ENCODE measurements around the gene TECPR1.

The TECPR1 gene

GRCh38 chr7:98213888-98214810 is 37.9 kb downstream of the TECPR1 start:
- H3K36me3 ChIP-seq (ENCODE audit: control insufficient read depth, insufficient read depth, low read length): no peaks in the 10 kb centered on the region
- H3K56ac ChIP-seq (ENCODE audit: low read length): no peak overlapping the region
- no peak overlapping the region for H3K4me3 ChIP-seq (ENCODE audit: low read length)
- H3K79me1 ChIP-seq (ENCODE audit: low read length): no peaks in the 10 kb centered on the region
- no peak for DNase-seq
- H3K79me2 ChIP-seq (ENCODE audit: control insufficient read depth, insufficient read depth, low read length): no peaks in the 10 kb centered on the region
- H2AK5ac ChIP-seq (ENCODE audit: low read length): no peak overlapping the region
- H3K4me1 ChIP-seq (ENCODE audit: control insufficient read depth, low read depth, low read length): no peaks in the 10 kb centered on the region
- no peak overlapping the region for H3K4me2 ChIP-seq (ENCODE audit: low read length)
- H2BK120ac ChIP-seq (ENCODE audit: low read depth, low read length): no peak overlapping the region
- no peak overlapping the region for H4K5ac ChIP-seq (ENCODE audit: low read length)
- no CpG with 5 or more reads among the region's 25 CpGs for WGBS (ENCODE audit: extremely low coverage, insufficient coverage, low lambda C conversion rate)
- H3K23ac ChIP-seq (ENCODE audit: low read length): no peak overlapping the region
- H3K9ac ChIP-seq (ENCODE audit: low read length): no peak overlapping the region
- no peak overlapping the region for H3K27ac ChIP-seq (ENCODE audit: low read depth, low read length)
- H3K18ac ChIP-seq (ENCODE audit: low read length): no peak overlapping the region
- H4K8ac ChIP-seq (ENCODE audit: low read depth, low read length): no peak overlapping the region
- no peaks in the 10 kb centered on the region for H3K27me3 ChIP-seq (ENCODE audit: insufficient read depth, low read length, poor library complexity)
- no peak overlapping the region for H2BK5ac ChIP-seq (ENCODE audit: low read length)
- no peak overlapping the region for H2BK15ac ChIP-seq (replicated peaks; ENCODE audit: low read depth)
- H3K4ac ChIP-seq (ENCODE audit: low read depth, low read length): no peak overlapping the region

- H3K18ac ChIP-seq (ENCODE audit: low read length): no peak overlapping the region
- no peak overlapping the region for H3K9ac ChIP-seq (ENCODE audit: low read length)
- H3K4me2 ChIP-seq (ENCODE audit: low read length): no peak overlapping the region
- no peak overlapping the region for H3K23ac ChIP-seq (ENCODE audit: low read length)
- H4K5ac ChIP-seq (ENCODE audit: low read length): no peak overlapping the region
- no peak overlapping the region for H3K4ac ChIP-seq (ENCODE audit: low read depth, low read length)
- H3K4me1 ChIP-seq (ENCODE audit: control insufficient read depth, low read depth, low read length): no peaks in the 10 kb centered on the region
- no CpG with 5 or more reads among the region's 8 CpGs for WGBS (ENCODE audit: extremely low coverage, insufficient coverage, low lambda C conversion rate)
- H3K36me3 ChIP-seq (ENCODE audit: control insufficient read depth, insufficient read depth, low read length): no peaks in the 10 kb centered on the region
- H2BK5ac ChIP-seq (ENCODE audit: low read length): no peak overlapping the region
- H3K56ac ChIP-seq (ENCODE audit: low read length): no peak overlapping the region
- DNase-seq: no peak
- no peaks in the 10 kb centered on the region for H3K27me3 ChIP-seq (ENCODE audit: insufficient read depth, low read length, poor library complexity)
- no peak overlapping the region for H2AK5ac ChIP-seq (ENCODE audit: low read length)
- H3K79me1 ChIP-seq (ENCODE audit: low read length): no peaks in the 10 kb centered on the region
- H4K8ac ChIP-seq (ENCODE audit: low read depth, low read length): no peak overlapping the region
- H3K27ac ChIP-seq (ENCODE audit: low read depth, low read length): no peak overlapping the region
- no peak overlapping the region for H3K4me3 ChIP-seq (ENCODE audit: low read length)
- no peak overlapping the region for H2BK15ac ChIP-seq (replicated peaks; ENCODE audit: low read depth)
- no peaks in the 10 kb centered on the region for H3K79me2 ChIP-seq (ENCODE audit: control insufficient read depth, insufficient read depth, low read length)
- no peak overlapping the region for H2BK120ac ChIP-seq (ENCODE audit: low read depth, low read length)
Measured at GRCh38 chr7:98213296-98213887, 38.6 kb downstream of the TECPR1 start.

- no CpG with 5 or more reads among the region's 30 CpGs for WGBS (ENCODE audit: extremely low coverage, insufficient coverage, low lambda C conversion rate)
- H2BK15ac ChIP-seq (replicated peaks; ENCODE audit: low read depth): no peak overlapping the region
- no peak overlapping the region for H3K23ac ChIP-seq (ENCODE audit: low read length)
- H3K56ac ChIP-seq (ENCODE audit: low read length): no peak overlapping the region
- H4K5ac ChIP-seq (ENCODE audit: low read length): no peak overlapping the region
- H3K79me2 ChIP-seq (ENCODE audit: control insufficient read depth, insufficient read depth, low read length): no peaks in the 10 kb centered on the region
- H3K4ac ChIP-seq (ENCODE audit: low read depth, low read length): no peak overlapping the region
- no peak overlapping the region for H2BK120ac ChIP-seq (ENCODE audit: low read depth, low read length)
- H3K9ac ChIP-seq (ENCODE audit: low read length): no peak overlapping the region
- no peak for DNase-seq
- H3K27me3 ChIP-seq (ENCODE audit: insufficient read depth, low read length, poor library complexity): no peaks in the 10 kb centered on the region
- no peak overlapping the region for H4K8ac ChIP-seq (ENCODE audit: low read depth, low read length)
- no peaks in the 10 kb centered on the region for H3K79me1 ChIP-seq (ENCODE audit: low read length)
- H3K4me1 ChIP-seq (ENCODE audit: control insufficient read depth, low read depth, low read length): no peaks in the 10 kb centered on the region
- H3K4me2 ChIP-seq (ENCODE audit: low read length): no peak overlapping the region
- no peaks in the 10 kb centered on the region for H3K36me3 ChIP-seq (ENCODE audit: control insufficient read depth, insufficient read depth, low read length)
- H3K27ac ChIP-seq (ENCODE audit: low read depth, low read length): no peak overlapping the region
- no peak overlapping the region for H3K4me3 ChIP-seq (ENCODE audit: low read length)
- no peak overlapping the region for H2AK5ac ChIP-seq (ENCODE audit: low read length)
- no peak overlapping the region for H3K18ac ChIP-seq (ENCODE audit: low read length)
- no peak overlapping the region for H2BK5ac ChIP-seq (ENCODE audit: low read length)
Measured at GRCh38 chr7:98212532-98213041, 39.4 kb downstream of the TECPR1 start.

- H2BK5ac ChIP-seq (ENCODE audit: low read length): no peak overlapping the region
- H3K18ac ChIP-seq (ENCODE audit: low read length): no peak overlapping the region
- H3K23ac ChIP-seq (ENCODE audit: low read length): no peak overlapping the region
- H3K79me2 ChIP-seq (ENCODE audit: control insufficient read depth, insufficient read depth, low read length): no peaks in the 10 kb centered on the region
- WGBS (ENCODE audit: extremely low coverage, insufficient coverage, low lambda C conversion rate): no CpG with 5 or more reads among the region's 49 CpGs
- no peak overlapping the region for H3K4me3 ChIP-seq (ENCODE audit: low read length)
- H3K4ac ChIP-seq (ENCODE audit: low read depth, low read length): no peak overlapping the region
- no peak overlapping the region for H3K9ac ChIP-seq (ENCODE audit: low read length)
- H3K27me3 ChIP-seq (ENCODE audit: insufficient read depth, low read length, poor library complexity): no peaks in the 10 kb centered on the region
- peak; percentile 12 for DNase-seq
- H4K8ac ChIP-seq (ENCODE audit: low read depth, low read length): no peak overlapping the region
- H3K36me3 ChIP-seq (ENCODE audit: control insufficient read depth, insufficient read depth, low read length): no peaks in the 10 kb centered on the region
- H3K4me1 ChIP-seq (ENCODE audit: control insufficient read depth, low read depth, low read length): no peaks in the 10 kb centered on the region
- H3K79me1 ChIP-seq (ENCODE audit: low read length): no peaks in the 10 kb centered on the region
- H3K27ac ChIP-seq (ENCODE audit: low read depth, low read length): no peak overlapping the region
- no peak overlapping the region for H2BK15ac ChIP-seq (replicated peaks; ENCODE audit: low read depth)
- no peak overlapping the region for H2AK5ac ChIP-seq (ENCODE audit: low read length)
- no peak overlapping the region for H3K4me2 ChIP-seq (ENCODE audit: low read length)
- H2BK120ac ChIP-seq (ENCODE audit: low read depth, low read length): no peak overlapping the region
- no peak overlapping the region for H4K5ac ChIP-seq (ENCODE audit: low read length)
- peak overlapping the region; percentile 67 for H3K56ac ChIP-seq (ENCODE audit: low read length)
Measured at GRCh38 chr7:98211676-98212531, 40.1 kb downstream of the TECPR1 start.

GRCh38 chr7:98211221-98211675 is 40.8 kb downstream of the TECPR1 start, which contains the start of gene BHLHA15:
TSS of gene BHLHA15 (plus strand) at chr7:98211439. CDS start at chr7:98212310, 871 bp downstream.
- Histone ChIP-seq H3K9ac (ENCODE audit: low read length) (no peak within 1 kb of the TSS), H2AK5ac (ENCODE audit: low read length) (no peak within 1 kb of the TSS), H3K18ac (ENCODE audit: low read length) (no peak within 1 kb of the TSS), H3K4ac (ENCODE audit: low read depth, low read length) (no peak within 1 kb of the TSS), H3K4me3 (ENCODE audit: low read length) (no peak within 1 kb of the TSS), H3K79me1 (ENCODE audit: low read length) (no peaks in the 10 kb centered on the region), H3K4me1 (ENCODE audit: control insufficient read depth, low read depth, low read length) (no peaks in the 10 kb centered on the region), H3K56ac (ENCODE audit: low read length) (peak within 1 kb of the TSS; percentile 67), H3K27me3 (ENCODE audit: insufficient read depth, low read length, poor library complexity) (no peaks in the 10 kb centered on the region), H2BK120ac (ENCODE audit: low read depth, low read length) (no peak within 1 kb of the TSS), H4K5ac (ENCODE audit: low read length) (no peak within 1 kb of the TSS), H2BK15ac (replicated peaks; ENCODE audit: low read depth) (no peak within 1 kb of the TSS), H3K4me2 (ENCODE audit: low read length) (no peak within 1 kb of the TSS), H3K36me3 (ENCODE audit: control insufficient read depth, insufficient read depth, low read length) (no peaks in the 10 kb centered on the region), H3K23ac (ENCODE audit: low read length) (no peak within 1 kb of the TSS), H3K79me2 (ENCODE audit: control insufficient read depth, insufficient read depth, low read length) (no peaks in the 10 kb centered on the region), H2BK5ac (ENCODE audit: low read length) (no peak within 1 kb of the TSS), H3K27ac (ENCODE audit: low read depth, low read length) (no peak within 1 kb of the TSS), H4K8ac (ENCODE audit: low read depth, low read length) (no peak within 1 kb of the TSS)
- DNase-seq: peak; percentile 28
- WGBS (ENCODE audit: extremely low coverage, insufficient coverage, low lambda C conversion rate): no CpG with 5 or more reads among the region's 45 CpGs

All from mesendoderm (in vitro differentiated cells).